ENCODE data around the gene ARHGEF28.

ARHGEF28 gene

GRCh38 chr5:73823508-73823925 is 197.5 kb downstream of the ARHGEF28 start:
- DNase-seq = no peak

GRCh38 chr5:73825199-73825598 is 199.2 kb downstream of the ARHGEF28 start:
- no peak for DNase-seq

- DNase-seq = no peak
These were observed 199.7 kb downstream of the ARHGEF28 start for GRCh38 chr5:73825736-73826135.

GRCh38 chr5:73826301-73827105 is 200.5 kb downstream of the ARHGEF28 start:
- no peak for DNase-seq

GRCh38 chr5:73827106-73827450 is 201.1 kb downstream of the ARHGEF28 start:
- DNase-seq = no peak

GRCh38 chr5:73828465-73828864 is 202.5 kb downstream of the ARHGEF28 start:
- no peak for DNase-seq

GRCh38 chr5:73830646-73831045 is 204.7 kb downstream of the ARHGEF28 start:
- DNase-seq = no peak

- no peak for DNase-seq
These were observed 205.1 kb downstream of the ARHGEF28 start for GRCh38 chr5:73831066-73831465.

GRCh38 chr5:73834693-73835092 is 208.7 kb downstream of the ARHGEF28 start:
- DNase-seq = no peak

GRCh38 chr5:73835726-73836125 is 209.7 kb downstream of the ARHGEF28 start:
- no peak for DNase-seq

GRCh38 chr5:73836607-73837006 is 210.6 kb downstream of the ARHGEF28 start:
- DNase-seq = no peak

- no peak for DNase-seq
These were observed 212.9 kb downstream of the ARHGEF28 start for GRCh38 chr5:73838901-73839300.

GRCh38 chr5:73841641-73842040 is 215.6 kb downstream of the ARHGEF28 start:
- DNase-seq = no peak

GRCh38 chr5:73844165-73844564 is 218.2 kb downstream of the ARHGEF28 start:
- DNase-seq = no peak

GRCh38 chr5:73851471-73852181 is 225.6 kb downstream of the ARHGEF28 start:
- DNase-seq = no peak

GRCh38 chr5:73853091-73853490 is 227.1 kb downstream of the ARHGEF28 start:
- DNase-seq = no peak

GRCh38 chr5:73856997-73857396 is 231.0 kb downstream of the ARHGEF28 start:
- no peak for DNase-seq

- DNase-seq = no peak
These were observed 231.4 kb downstream of the ARHGEF28 start for GRCh38 chr5:73857446-73857845.

- no peak for DNase-seq
These were observed 232.1 kb downstream of the ARHGEF28 start for GRCh38 chr5:73858054-73858453.

- no peak for DNase-seq
These were observed 232.8 kb downstream of the ARHGEF28 start for GRCh38 chr5:73858776-73859175.

GRCh38 chr5:73859696-73860095 is 233.7 kb downstream of the ARHGEF28 start:
- no peak for DNase-seq

GRCh38 chr5:73861313-73861988 is 235.5 kb downstream of the ARHGEF28 start:
- no peak for DNase-seq

- no peak for DNase-seq
These were observed 236.8 kb downstream of the ARHGEF28 start for GRCh38 chr5:73862796-73863195.

GRCh38 chr5:73863876-73864275 is 237.9 kb downstream of the ARHGEF28 start:
- DNase-seq = no peak
